Thymus (tissue), 11 donors: ENCODE measurements around the gene ACSS1. TPM values are rescaled to one million over a fixed set of nuclear protein-coding genes. Genes with fewer than 3 reads are reported as not detected.

Experiments
- DNase-seq, 9 donors: peaks; one replicate each; pipeline ENCODE4 v3.0.0-alpha.2; 2013; ENCODE audit warnings: low spot score in 9 of 9, low read depth in 6 of 9, missing footprints in 1 of 9
- H3K27ac ChIP-seq, 2 donors: one replicate each; pipeline ENCODE4 v1.5.1; 2013; ENCODE audit warnings: control low read depth in 1 of 2, low read depth in 1 of 2, low read length in 1 of 2, mild to moderate bottlenecking in 1 of 2, moderate library complexity in 1 of 2
- H3K27me3 ChIP-seq, 2 donors: one replicate each; pipeline ENCODE4 v1.5.1; 2013; ENCODE audit warnings: low read length in 1 of 2; ENCODE audit not compliant: control insufficient read depth in 2 of 2, insufficient read depth in 1 of 2
- H3K36me3 ChIP-seq, 2 donors: one replicate each; pipeline ENCODE4 v1.5.1; 2013; ENCODE audit warnings: low read length in 1 of 2, mild to moderate bottlenecking in 1 of 2, moderate library complexity in 1 of 2; ENCODE audit not compliant: control insufficient read depth in 2 of 2, insufficient read depth in 2 of 2
- H3K4me1 ChIP-seq, 2 donors: one replicate each; pipeline ENCODE4 v1.5.1; 2013; ENCODE audit warnings: low read length in 2 of 2; ENCODE audit not compliant: control insufficient read depth in 2 of 2, insufficient read depth in 2 of 2
- H3K4me3 ChIP-seq, 2 donors: one replicate each; pipeline ENCODE4 v1.5.1; 2013; ENCODE audit warnings: low read length in 2 of 2, control low read depth in 1 of 2, mild to moderate bottlenecking in 1 of 2
- H3K9me3 ChIP-seq, 2 donors: one replicate each; pipeline ENCODE4 v1.5.1; 2013; ENCODE audit warnings: low read length in 1 of 2, mild to moderate bottlenecking in 1 of 2; ENCODE audit not compliant: control insufficient read depth in 2 of 2, insufficient read depth in 1 of 2
- WGBS: extraction: QIAGEN DNeasy Blood & Tissue Kit; methylation state at CpG from one replicate; pipeline ENCODE4 v1.1.7; 2013; 5-methylcytosine and 5-hydroxymethylcytosine counted together
- polyA plus RNA-seq: library from polyadenylated mRNA; stranded (reverse); fragments of 200-250 nt; gene quantifications from one replicate; pipeline ENCODE4 v1.2.3, GENCODE V29; 2013
- total RNA-seq: library from RNA; stranded (reverse); fragments of 120-200 nt; gene quantifications from one replicate; pipeline ENCODE4 v1.2.4, GENCODE V29; 2013
- donor health status: healthy.

The ACSS1 gene
- total and polyA plus RNA-seq, 2 donors: 22.2 to 27.8 TPM

DNA sequence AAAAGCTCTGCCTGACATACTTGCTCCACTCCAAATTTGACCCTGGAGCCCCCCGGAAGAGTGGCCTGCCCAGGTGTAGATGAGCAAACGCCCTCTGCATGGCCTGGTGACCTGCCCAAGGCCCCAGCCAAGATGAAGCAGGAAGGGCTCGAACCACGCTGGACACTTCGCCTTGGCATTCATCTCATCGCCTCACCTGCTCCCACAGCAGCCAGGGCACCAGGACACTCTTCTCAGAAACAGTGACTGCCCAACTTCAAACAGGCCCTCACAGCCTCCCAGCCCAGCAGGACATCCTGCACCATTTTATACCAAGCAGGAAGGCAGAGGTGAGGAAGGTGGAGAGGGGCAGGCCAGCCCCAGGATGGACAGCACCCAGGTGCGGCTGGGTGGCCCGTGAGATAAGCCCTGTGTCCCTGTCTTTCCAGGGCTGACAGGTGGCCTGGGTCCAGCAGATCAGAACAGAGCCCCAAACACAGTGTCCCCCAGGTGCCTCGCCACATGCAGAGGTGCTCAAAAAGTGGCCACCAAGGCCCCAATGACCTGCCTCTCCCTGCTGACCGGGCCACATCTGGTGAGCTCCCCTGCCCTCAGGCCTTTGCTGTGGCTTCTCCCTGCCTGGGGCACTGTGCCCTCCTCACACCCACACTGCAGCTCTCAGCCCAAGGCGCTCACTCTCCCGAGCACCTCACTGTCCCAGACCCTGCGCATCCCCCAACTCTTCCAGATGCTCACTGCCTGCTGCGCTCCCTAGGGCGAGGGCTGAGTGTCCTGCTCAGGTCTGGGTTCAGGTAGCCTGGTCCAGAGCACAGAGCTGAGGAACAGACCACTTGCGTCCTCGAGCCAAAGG is 7.2 kb downstream of the ACSS1 start:
- Histone ChIP-seq H3K36me3 (peaks cover 23 to 29% of the 10 kb centered on the region in 2 donors), H3K27me3 (no peaks in the 10 kb centered on the region), H3K27ac (no peak overlapping the region), H3K9me3 (no peaks in the 10 kb centered on the region), H3K4me1 (peaks cover 13 to 26% of the 10 kb centered on the region in 2 donors), H3K4me3 (no peak overlapping the region)
- DNase-seq: no peak
- WGBS: 94% methylated on average over 17 of the region's 17 CpGs

DNA sequence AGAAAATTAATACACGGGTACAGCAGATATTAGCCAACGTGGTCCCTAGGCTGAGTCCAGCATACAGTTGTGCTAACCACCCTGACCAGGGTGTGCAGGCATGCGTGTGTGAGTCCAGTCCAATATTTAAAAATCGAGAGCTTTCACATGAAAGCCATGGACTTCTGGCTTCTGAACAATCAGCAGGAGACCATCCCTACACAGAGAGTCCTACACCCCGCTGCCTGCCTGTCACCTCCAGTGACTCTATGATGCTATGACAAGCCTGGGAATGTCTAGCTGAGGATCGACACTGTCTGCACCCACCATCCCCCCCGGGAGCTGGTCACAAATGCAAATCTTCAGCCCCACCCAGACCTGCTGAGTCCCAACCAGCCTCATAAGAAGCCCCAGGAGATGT is 7.9 kb downstream of the ACSS1 start:
- Histone ChIP-seq H3K27ac (no peak overlapping the region), H3K9me3 (no peaks in the 10 kb centered on the region), H3K27me3 (no peaks in the 10 kb centered on the region), H3K36me3 (peaks cover 21 to 29% of the 10 kb centered on the region in 2 donors), H3K4me1 (peaks cover 13 to 21% of the 10 kb centered on the region in 2 donors), H3K4me3 (no peak overlapping the region)
- no peak for DNase-seq
- WGBS: 95% methylated on average over 7 of the region's 7 CpGs

DNA sequence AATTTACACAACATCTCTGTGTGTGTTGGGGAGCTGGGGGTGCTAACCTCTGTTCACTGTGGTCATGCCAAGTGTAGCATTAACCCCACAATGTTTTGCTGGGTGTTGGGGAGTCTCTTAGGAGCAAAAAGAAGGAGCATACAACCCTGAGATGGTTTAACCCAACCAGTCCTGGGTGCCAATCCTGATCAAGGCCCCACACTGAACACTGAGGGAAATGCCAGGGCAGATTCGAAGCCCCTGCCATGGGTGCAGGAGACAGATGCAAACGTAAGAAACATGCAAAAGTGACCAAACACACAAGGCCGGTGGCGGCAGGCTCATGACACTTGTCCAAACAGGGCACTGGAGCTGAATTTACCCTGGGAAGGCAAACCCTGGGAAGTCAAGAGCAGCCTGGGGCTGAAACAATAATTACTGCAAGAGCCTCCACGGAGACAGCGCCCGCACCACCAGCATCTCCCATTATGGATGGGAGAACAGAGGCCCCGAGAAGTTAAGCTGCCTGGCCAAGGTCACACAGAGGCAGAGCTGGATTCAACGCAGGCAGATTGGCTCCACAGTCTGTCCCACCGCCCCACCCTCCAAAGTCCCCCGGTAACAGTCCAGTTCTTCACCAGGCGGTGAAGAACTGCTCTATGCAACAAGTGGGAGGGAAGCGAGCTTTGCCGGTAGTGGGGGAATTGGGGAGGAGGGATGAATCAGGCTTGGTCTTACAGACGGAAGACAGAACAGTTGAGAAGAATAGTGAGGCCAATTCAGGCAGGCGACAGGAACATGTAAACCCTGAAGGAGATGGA is 8.5 kb downstream of the ACSS1 start:
- Histone ChIP-seq H3K27ac (no peak overlapping the region), H3K4me1 (peaks cover 11 to 19% of the 10 kb centered on the region in 2 donors), H3K4me3 (no peak overlapping the region), H3K9me3 (no peaks in the 10 kb centered on the region), H3K36me3 (peaks cover 21 to 29% of the 10 kb centered on the region in 2 donors), H3K27me3 (no peaks in the 10 kb centered on the region)
- 95% methylated on average over 16 of the region's 16 CpGs for WGBS
- no peak for DNase-seq

DNA sequence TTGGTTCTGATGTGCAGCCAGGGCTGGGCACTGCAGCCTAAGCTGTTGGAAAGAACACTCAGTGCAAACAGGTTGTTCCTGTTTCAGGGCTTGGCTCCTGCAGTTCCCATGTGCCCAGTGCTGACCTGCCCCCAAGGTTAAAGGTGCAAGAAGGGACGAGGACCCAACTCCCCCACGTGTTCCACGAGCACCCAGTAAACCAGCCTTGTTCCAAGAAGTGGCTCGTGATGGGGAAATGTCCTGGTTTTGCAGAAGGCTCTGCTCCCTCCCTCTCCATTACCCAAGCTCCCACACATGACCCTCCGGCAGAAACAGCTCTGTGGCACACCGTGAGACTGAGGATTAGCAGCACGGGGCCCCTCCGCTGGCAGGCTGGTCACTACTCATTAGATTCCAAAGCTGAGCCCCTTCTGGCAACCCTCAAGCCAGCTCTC is 9.4 kb downstream of the ACSS1 start:
- no peak for DNase-seq
- H3K27ac ChIP-seq: no peak overlapping the region

DNA sequence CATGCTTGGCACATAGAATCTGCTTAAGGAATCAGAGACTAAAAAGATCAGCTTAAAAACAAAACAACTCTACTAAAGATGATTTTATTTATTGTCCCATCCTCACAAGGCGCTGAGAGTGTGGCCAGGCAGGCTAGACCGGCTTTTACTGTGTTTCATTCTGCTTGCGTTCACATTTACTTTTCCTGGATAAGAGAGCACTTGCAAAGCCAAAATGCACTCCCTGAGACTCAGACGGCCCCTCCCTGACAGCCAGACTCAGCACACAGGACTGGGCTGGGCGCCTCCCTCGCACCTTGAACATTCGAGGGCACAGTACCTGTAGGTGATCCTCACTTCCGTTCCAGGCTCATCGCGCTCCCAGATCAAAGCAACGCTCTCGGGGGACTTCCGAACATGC is 10.2 kb downstream of the ACSS1 start:
- no peak overlapping the region for H3K27ac ChIP-seq

More for the DNA sequence above, 9.4 kb downstream of the ACSS1 start:
- H3K36me3 ChIP-seq: peaks cover 21 to 29% of the 10 kb centered on the region in 2 donors
- no peaks in the 10 kb centered on the region for H3K27me3 ChIP-seq
- 94% methylated on average over 8 of the region's 8 CpGs for WGBS
- no peaks in the 10 kb centered on the region for H3K9me3 ChIP-seq
- peaks cover 2 to 13% of the 10 kb centered on the region in 2 donors for H3K4me1 ChIP-seq
- H3K4me3 ChIP-seq: no peak overlapping the region

DNA sequence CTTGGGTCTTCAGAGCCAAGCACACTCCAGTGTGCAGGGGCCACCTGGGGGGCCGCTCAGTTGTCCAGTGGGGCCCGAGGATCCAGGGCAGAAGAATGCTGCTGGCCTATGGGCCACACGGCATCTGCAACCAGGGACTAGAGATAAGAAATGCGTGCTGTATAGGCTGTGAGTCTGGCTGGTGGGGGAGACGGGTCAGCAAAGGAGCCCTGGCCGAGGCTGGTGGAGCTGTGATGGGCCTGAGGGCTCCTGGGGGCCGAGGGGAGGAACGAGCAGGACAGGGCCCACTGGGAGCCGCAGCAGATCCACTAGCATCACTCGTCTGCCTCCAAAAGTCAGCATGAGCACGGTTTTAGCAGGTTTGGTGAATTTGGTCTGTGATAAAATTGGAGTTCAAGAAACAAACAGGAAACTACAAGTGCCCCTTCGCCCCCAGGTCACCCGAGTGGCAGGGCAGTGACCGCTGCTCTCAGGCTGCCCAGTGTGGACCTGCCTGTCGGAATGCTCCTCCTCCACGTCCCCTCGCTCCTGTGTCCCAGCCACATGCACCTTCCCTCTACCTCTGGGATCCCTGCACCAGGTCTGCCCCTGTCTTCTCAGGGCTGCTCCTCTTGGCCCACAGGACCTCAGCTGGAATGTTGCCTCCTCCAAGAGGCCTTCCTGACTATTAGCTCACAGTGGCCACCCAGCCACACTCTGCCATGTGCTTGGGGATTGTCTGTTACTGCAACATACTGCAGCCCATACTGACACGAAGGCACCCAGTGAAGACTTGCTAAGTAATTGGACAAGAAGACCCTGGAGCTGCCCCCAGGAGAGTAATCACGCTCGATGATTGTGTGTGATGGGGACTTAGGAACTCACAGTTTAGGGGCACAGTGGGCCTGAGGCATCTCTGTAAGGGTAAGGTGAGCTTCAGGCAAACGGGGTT is 10.9 kb downstream of the ACSS1 start:
- no peak for DNase-seq
- WGBS: 90% methylated on average over 21 of the region's 21 CpGs
- no peaks in the 10 kb centered on the region for H3K9me3 ChIP-seq
- H3K27ac ChIP-seq: no peak overlapping the region
- H3K4me3 ChIP-seq: no peak overlapping the region
- peaks cover 21 to 29% of the 10 kb centered on the region in 2 donors for H3K36me3 ChIP-seq
- peaks cover 14 to 17% of the 10 kb centered on the region in 2 donors for H3K4me1 ChIP-seq
- no peaks in the 10 kb centered on the region for H3K27me3 ChIP-seq

More for the DNA sequence above, 10.2 kb downstream of the ACSS1 start:
- Histone ChIP-seq H3K4me3 (no peak overlapping the region), H3K9me3 (no peaks in the 10 kb centered on the region), H3K27me3 (no peaks in the 10 kb centered on the region), H3K36me3 (peaks cover 21 to 29% of the 10 kb centered on the region in 2 donors), H3K4me1 (peaks cover 6 to 15% of the 10 kb centered on the region in 2 donors)
- no peak for DNase-seq
- WGBS: 92% methylated on average over 13 of the region's 13 CpGs

DNA sequence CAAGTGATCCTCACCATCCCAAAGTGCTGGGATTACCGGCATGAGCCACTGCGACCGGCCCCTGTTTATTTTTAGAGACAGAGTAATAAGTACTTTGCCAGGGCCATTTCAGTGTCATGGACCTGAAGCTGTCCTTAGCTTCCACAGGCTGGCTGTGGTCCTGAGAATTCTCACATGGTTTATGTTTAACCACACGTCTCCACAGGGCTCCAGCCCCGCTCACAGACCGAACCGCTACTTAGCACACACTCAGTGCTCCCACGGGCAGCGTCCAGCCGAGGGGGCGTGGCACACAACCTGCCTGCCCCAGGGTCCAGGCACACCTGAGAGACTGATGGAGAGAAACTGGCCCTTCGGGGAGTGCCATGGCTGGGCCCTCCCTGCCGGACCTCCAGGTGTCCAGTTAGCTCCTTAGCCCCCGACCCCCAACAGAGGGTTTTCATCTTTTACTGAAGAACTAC is 11.7 kb downstream of the ACSS1 start:
- H3K36me3 ChIP-seq: peaks cover 21 to 27% of the 10 kb centered on the region in 2 donors
- H3K4me1 ChIP-seq: peaks cover 14 to 25% of the 10 kb centered on the region in 2 donors
- no peaks in the 10 kb centered on the region for H3K9me3 ChIP-seq
- DNase-seq: no peak
- H3K4me3 ChIP-seq: no peak overlapping the region
- WGBS: 98% methylated on average over 14 of the region's 14 CpGs
- no peaks in the 10 kb centered on the region for H3K27me3 ChIP-seq
- no peak overlapping the region for H3K27ac ChIP-seq

DNA sequence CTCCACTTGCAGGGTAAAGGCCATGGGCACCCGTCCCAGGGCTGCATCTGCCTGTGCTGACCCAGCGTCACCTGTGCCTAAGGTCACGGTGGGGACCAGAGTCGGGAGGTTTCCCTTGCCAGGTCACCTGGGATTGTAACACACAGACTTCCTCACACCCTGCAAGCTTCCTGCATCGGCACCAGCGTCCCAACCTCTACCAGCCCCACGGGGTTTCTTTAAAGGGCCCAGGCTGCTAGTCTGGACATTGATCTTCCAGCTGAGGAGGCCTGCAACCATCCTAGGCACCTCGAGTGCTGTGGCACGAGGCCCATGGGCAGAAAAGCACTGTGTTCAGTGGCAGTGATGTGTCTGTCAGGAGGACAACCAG is 12.6 kb downstream of the ACSS1 start:
- Histone ChIP-seq H3K27ac (no peak overlapping the region), H3K27me3 (no peaks in the 10 kb centered on the region), H3K4me1 (peaks cover 14 to 30% of the 10 kb centered on the region in 2 donors), H3K4me3 (no peak overlapping the region), H3K36me3 (peaks cover 21 to 24% of the 10 kb centered on the region in 2 donors), H3K9me3 (no peaks in the 10 kb centered on the region)
- DNase-seq: no peak
- WGBS: 87% methylated on average over 9 of the region's 9 CpGs
